Measurements from ENCODE around the gene VCP.

VCP gene

DNA sequence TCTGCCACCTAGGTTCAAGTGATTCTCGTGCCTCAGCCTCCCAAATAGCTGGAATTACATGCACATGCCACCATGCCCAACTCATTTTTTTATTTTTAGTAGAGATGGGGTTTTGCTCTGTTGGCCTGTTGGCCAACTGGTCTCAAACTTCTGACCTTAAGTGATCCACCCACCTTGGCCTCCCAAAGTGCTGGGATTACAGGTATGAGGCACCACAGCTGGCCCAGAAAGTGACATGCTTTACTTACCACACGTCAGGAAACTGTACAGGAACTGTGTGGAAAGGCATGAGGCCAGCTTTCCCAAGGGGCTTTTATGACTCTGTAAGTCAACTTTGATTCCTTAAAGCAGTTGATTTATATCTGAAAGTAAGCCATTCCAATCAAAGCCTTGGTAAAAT is 57.9 kb downstream of the VCP start:
- no peak for DNase-seq (ENCODE audit: low read depth)

DNA sequence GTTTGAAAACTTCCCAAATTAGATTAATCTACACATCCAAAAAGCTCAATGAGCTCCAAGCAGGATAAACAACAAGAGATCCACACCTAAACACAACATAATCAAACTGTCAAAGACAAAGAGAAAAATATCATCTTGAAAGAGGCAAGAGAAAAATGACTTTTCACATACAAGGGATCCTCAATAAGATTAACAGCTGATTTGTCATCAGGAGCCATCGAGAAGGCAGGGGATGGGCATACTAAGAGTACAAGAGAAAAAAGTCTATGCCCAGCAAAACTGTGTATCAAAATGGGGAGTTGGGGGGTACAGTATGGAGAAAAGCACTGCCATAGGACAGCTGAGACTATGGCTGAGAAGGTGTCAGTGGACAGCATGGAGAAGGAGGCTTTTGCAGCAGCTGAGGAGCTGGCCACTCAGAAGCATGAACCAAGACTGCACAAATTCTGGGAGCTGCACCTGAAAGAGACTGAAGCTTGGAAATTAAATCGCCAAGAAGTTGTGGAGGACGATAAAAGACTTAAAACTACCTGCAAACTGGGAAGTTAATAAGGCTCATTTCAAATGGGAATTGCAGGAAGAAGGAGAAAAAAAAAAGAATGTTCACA is 62.0 kb downstream of the VCP start:
- DNase-seq (ENCODE audit: low read depth), result no peak

Measured in stimulated activated CD8-positive, alpha-beta memory T cell treated with anti-CD3 and anti-CD28 coated beads, Interleukin-4, amount 100 ng/mL, for 24 hours (primary cell).